ENCODE results near the gene CD2.

- TF ChIP-seq POLR2AphosphoS5 (IDR thresholded peaks at IDR 0.05; ENCODE audit: borderline replicate concordance, low read depth, low read length), result no peak
- TF ChIP-seq EZH2 (IDR thresholded peaks at IDR 0.05), result no peak
Observed at GRCh38 chr1:116751146-116751545, 3.1 kb upstream of the CD2 start.

Data from SK-N-MC (cell line).